Subcutaneous adipose tissue (tissue), 4 donors: ENCODE results near the gene RGS6. TPM values are rescaled to one million over a fixed set of nuclear protein-coding genes. Genes with fewer than 3 reads are reported as not detected.

Source experiments
- CTCF ChIP-seq: fragments of 450-650 bp; IDR thresholded peaks from one replicate; pipeline ENCODE4 v1.5.1; 2016; ENCODE audit warnings: low read depth, mild to moderate bottlenecking, control low read depth, antibody characterized with exemption, moderate library complexity
- total RNA-seq, 4 donors: library from RNA; depleted of rRNA; stranded (reverse); fragments of >200 nt; gene quantifications; one replicate each; pipeline ENCODE4 v1.1.0, GENCODE V29; 2016

The RGS6 gene
- total RNA-seq, 4 donors from 2014 or later = 4.4 to 32.0 (median 11.4) TPM

DNA sequence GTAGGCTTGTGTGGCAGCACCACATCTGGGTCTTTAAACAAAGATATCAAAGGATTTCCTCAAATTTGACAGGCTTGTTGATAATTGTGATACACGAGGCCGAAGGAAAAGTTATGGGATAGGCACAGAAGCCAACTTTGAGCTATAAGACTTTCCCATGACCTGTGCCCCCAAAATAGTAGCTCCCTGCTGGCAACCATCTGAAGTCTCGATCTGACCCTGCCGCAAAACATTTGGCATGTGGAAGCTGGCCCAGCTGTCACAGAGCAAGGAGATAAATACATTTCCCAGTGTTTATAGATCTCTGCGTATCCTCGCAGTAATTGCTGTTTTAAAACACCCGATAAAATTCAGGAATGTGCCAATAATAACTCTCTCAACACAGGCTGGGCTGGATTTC, 26.4 kb upstream of the RGS6 start:
- TF ChIP-seq CTCF = no peak

DNA sequence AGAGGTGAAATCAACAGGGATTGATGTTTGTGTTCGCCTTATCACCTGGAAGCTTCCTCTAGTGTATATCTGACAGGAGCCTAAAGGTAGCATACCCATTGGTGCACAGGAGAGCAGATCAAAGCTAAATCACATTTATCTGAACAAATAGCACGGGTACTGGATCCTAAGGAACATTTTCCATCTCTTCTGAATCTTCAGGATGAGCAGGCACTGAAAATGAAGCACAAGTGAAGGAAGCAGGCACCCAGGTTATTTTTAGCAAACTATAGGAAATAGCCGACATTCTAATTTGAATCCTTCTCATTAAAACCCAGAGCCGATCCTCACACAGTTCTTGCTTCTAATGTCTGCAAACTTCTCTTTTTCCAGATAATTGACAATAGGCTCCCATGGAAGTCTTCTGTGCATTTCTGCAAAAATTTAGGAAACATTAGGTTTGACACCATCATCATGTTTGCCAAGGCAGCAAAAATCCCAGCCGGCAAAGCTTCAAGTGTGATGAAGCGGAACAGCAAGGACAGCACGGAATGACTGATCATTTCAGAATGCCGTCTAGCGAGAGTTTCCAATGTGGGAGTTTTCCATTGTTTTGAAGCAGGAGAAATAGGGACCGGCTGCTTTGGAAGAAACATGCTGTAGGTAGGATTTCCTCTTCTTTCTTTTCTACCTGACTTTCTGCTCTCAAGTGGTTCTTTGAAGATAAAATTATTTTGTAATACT, 24.3 kb upstream of the RGS6 start:
- TF ChIP-seq CTCF = no peak

GRCh38 chr14:71911669-71912068, 20.6 kb upstream of the RGS6 start:
- no peak for TF ChIP-seq CTCF

DNA sequence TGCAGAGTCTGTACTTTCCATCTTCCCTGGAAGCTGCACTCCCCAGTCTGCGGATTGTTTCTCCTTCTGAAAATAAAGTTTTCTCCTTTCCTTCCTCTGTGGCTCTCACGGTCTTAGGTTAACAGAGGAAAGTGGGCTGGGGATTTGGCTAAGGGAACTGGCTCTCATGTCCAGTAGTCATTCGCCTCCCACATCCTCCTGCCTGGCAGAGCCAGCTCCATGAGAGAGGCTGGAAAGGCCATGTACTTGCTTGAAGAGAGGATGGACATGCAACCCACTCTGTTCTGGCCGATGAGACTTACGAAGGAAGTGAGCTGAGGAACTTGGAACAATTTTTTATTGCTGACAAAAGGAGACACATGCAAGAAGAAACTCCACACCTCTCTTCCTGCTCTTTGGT, 18.9 kb upstream of the RGS6 start:
- TF ChIP-seq CTCF = no peak

DNA sequence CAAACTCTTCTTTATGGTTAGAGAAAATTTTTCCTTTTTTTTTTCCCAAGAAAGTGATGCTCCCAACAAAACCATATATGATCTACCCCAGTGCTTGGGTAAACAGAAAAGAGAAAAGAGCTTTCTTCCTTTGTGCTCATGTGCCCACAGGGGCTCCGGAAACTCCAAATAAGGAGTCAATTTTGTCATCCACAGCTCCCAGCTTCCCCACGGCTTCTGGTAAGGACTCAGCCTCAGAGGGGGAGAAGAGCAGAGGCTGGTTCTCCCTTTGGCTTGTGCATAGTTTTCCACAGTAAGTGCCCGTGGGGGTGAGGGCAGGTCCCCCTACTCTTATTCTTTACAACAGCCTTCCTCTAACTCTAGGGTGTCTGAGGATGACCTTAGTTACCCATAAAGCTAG, 13.3 kb upstream of the RGS6 start:
- no peak for TF ChIP-seq CTCF

GRCh38 chr14:71923513-71923912, 8.7 kb upstream of the RGS6 start:
- TF ChIP-seq CTCF = no peak

GRCh38 chr14:71931492-71932228, 569 bp upstream of the RGS6 start:
- no peak for TF ChIP-seq CTCF
